ENCODE data around the gene PPIP5K1. TPM values are rescaled to one million over a fixed set of nuclear protein-coding genes. Genes with fewer than 3 reads are reported as not detected.
"Not testable (repeated sequence)": the region's sequence is repeated elsewhere in the genome, so short reads cannot be mapped to it uniquely, and the experiment has no call there.

PPIP5K1 gene
- total RNA-seq: 64.1 and 74.6 TPM in 2 replicates

DNA sequence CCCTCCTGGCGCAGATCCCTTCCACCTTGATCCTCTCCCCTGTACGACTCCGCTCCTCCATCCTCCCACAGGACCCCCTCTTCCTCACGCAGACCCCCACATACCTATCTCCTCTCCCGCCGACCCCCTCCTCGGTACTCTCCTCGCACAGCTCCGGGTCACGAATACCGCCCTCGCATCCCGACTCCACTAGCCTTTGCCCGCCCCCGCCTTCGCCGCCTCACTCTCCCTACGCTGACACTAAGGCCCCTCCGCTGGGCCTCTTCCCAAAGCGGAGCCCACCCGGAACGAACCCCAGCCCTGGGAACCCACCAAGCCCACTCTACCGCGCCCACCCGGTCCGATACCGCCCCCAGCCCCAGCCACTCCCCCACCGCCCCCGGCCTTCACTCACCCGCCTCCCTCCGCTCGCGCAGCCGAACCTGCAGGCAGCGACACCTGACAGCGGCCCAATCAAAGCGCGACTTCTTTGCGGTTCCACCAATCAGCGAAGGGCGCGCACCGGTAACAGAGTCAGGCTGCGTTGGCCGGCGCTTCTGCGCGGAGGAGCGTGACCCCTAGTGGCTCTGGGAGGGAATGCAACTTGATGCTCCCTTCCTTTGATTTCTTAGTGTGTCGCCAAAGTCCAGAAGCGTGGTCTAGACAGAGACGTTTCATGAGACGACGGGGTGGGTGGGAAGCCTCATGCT is at the start of gene PPIP5K1:
Gene PPIP5K1 (minus strand): TSS at position 431 of the 689 bp plus-strand sequence. CDS start 5,704 bp downstream, outside the sequence.
- H3K27ac Mint-ChIP-seq; H3K9me3 Mint-ChIP-seq; H3K4me3 Mint-ChIP-seq; intact Hi-C loops (cut with micrococcal nuclease); H3K36me3 Mint-ChIP-seq (ENCODE audit: low read depth); H3K27me3 Mint-ChIP-seq (ENCODE audit: insufficient read depth); DNase-seq (ENCODE audit: low spot score); H3K4me1 Mint-ChIP-seq (ENCODE audit: low read depth): not testable (repeated sequence)

DNA sequence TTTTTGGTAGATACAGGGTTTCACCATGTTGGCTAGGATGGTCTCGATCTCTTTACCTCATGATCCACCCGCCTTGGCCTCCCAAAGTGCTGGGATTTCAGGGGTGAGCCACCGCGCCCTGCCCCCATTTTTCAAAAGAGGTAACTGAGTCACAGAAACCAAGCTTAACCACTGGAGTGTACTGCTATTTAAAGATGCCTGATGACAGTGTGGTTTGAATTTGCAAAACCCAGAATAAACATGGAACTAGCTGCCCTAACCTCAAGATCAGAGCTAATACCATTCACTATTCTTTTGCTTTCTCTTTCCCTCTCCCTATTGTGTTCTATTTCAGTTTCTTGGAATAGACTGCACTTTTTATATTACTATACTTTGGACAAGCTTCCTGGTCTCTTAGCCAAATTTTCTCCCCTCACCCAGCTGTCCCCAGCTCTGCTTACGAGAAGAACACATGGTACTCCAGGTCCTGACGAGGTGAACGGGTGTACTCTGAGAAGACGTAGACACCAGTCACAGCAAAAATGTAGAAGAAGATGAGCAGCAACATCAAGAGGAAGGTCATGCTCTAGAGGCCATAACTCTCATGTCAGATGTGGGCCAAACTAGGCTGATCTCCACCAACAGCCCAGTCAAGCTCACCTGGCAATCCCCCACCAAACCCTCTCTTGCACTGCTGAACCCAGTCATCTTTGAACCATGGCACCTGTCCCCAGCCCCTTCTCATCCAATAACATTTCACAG is 48.6 kb upstream of the PPIP5K1 start:
- DNase-seq (ENCODE audit: low spot score); H3K27me3 Mint-ChIP-seq (ENCODE audit: insufficient read depth); H3K4me3 Mint-ChIP-seq; H3K4me1 Mint-ChIP-seq (ENCODE audit: low read depth); H3K27ac Mint-ChIP-seq; intact Hi-C loops (cut with micrococcal nuclease); H3K36me3 Mint-ChIP-seq (ENCODE audit: low read depth); H3K9me3 Mint-ChIP-seq: not testable (repeated sequence)

- H3K4me1 Mint-ChIP-seq (ENCODE audit: low read depth); H3K27me3 Mint-ChIP-seq (ENCODE audit: insufficient read depth); H3K9me3 Mint-ChIP-seq; H3K27ac Mint-ChIP-seq; intact Hi-C loops (cut with micrococcal nuclease); DNase-seq (ENCODE audit: low spot score); H3K36me3 Mint-ChIP-seq (ENCODE audit: low read depth); H3K4me3 Mint-ChIP-seq: not testable (repeated sequence)
Measured at GRCh38 chr15:43626937-43627336, 36.9 kb upstream of the PPIP5K1 start.

DNA sequence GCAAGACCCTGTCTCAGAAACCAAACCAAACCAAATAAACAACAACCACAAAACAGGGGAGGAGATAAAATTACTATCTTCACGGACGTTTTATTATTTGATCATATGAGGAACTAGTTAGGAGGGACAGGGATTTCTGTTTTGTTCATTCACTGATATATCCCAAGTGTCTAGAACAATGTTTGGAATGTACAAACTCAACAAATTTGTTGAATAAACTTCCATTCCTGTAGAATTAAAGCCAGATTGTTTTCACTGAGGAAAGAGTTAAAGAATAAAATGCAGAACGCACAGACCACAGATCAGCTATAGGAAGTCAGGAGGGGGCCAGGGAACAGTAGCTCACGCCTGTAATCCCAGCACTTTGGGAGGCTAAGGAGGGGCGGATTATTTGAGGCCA is 35.1 kb upstream of the PPIP5K1 start:
- H3K27ac Mint-ChIP-seq: no peak overlapping the region
- H3K36me3 Mint-ChIP-seq (ENCODE audit: low read depth): no peaks in the 10 kb centered on the region
- DNase-seq (ENCODE audit: low spot score): no peak
- no peaks in the 10 kb centered on the region for H3K4me1 Mint-ChIP-seq (ENCODE audit: low read depth)
- intact Hi-C loops (cut with micrococcal nuclease): no loop called here
- H3K9me3 Mint-ChIP-seq: no peaks in the 10 kb centered on the region
- peaks cover 9% of the 10 kb centered on the region for H3K27me3 Mint-ChIP-seq (ENCODE audit: insufficient read depth)
- no peak overlapping the region for H3K4me3 Mint-ChIP-seq

DNA sequence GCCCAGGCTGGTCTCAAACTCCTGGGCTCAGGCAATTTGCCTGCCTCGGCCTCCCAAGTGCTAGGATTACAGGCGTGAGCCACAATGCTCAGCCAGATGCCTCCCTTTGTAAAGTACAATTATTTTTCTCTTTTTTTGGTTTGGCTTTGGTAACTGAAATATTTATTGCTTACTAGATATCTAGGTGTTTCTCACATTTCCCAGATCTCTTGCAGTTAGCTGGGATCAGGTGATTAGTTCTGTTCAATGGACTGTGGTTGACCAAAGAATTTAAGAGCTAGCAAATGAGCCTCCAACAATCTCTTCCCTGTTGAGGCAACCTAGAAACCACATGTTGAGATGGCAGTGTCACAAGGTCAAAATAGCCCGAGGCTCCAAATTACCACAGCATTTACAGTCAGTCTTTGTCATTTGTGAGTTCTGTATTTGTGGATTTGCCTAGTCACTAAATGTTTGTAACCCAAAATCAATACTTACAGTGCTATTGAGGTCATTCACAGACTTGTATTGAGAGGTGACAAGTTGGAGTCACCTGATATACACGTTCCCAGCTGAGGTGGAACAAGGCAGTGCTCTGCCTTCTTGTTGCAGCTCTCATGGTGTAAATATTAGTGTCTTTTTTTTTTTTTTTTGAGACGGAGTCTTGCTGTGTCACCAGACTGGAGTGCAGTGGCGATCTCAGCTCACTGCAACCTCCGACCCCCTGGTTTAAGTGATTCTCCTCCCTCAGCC is 32.2 kb upstream of the PPIP5K1 start:
- H3K4me1 Mint-ChIP-seq (ENCODE audit: low read depth); DNase-seq (ENCODE audit: low spot score); H3K36me3 Mint-ChIP-seq (ENCODE audit: low read depth); H3K9me3 Mint-ChIP-seq; H3K4me3 Mint-ChIP-seq; intact Hi-C loops (cut with micrococcal nuclease); H3K27ac Mint-ChIP-seq: not testable (repeated sequence)
- peaks cover 16% of the 10 kb centered on the region for H3K27me3 Mint-ChIP-seq (ENCODE audit: insufficient read depth)

- DNase-seq (ENCODE audit: low spot score); H3K27ac Mint-ChIP-seq; H3K4me3 Mint-ChIP-seq; H3K9me3 Mint-ChIP-seq; H3K4me1 Mint-ChIP-seq (ENCODE audit: low read depth); H3K36me3 Mint-ChIP-seq (ENCODE audit: low read depth); intact Hi-C loops (cut with micrococcal nuclease): not testable (repeated sequence)
- H3K27me3 Mint-ChIP-seq (ENCODE audit: insufficient read depth): peaks cover 13% of the 10 kb centered on the region
Measured at GRCh38 chr15:43618700-43619099, 28.7 kb upstream of the PPIP5K1 start, which contains the start of gene STRC. Gene STRC, minus strand, starts transcription at chr15:43618800. Its CDS starts 78 bp downstream, at chr15:43618722.

DNA sequence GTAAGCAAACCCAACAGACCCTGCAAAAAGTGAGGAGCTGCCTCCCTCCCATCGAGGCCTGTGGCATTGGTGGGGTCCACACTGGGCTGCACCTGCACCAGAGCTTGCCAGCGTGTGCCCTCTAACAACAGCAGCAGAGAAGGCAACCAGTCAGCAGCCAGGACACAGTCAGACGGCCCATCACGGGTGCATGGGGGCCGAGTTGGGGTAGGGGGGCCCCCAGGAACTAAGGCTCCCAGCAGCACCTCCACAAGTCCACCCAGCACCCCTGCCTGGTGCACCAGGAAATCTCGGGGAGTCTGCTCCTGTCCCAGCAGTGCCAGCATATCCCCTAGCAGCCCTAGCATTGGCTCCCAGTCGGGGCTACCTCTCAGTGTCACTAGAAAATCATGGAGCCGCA is 27.7 kb upstream of the PPIP5K1 start:
- H3K9me3 Mint-ChIP-seq; DNase-seq (ENCODE audit: low spot score); H3K4me1 Mint-ChIP-seq (ENCODE audit: low read depth); intact Hi-C loops (cut with micrococcal nuclease); H3K4me3 Mint-ChIP-seq; H3K27ac Mint-ChIP-seq; H3K36me3 Mint-ChIP-seq (ENCODE audit: low read depth): not testable (repeated sequence)
- peaks cover 13% of the 10 kb centered on the region for H3K27me3 Mint-ChIP-seq (ENCODE audit: insufficient read depth)

DNA sequence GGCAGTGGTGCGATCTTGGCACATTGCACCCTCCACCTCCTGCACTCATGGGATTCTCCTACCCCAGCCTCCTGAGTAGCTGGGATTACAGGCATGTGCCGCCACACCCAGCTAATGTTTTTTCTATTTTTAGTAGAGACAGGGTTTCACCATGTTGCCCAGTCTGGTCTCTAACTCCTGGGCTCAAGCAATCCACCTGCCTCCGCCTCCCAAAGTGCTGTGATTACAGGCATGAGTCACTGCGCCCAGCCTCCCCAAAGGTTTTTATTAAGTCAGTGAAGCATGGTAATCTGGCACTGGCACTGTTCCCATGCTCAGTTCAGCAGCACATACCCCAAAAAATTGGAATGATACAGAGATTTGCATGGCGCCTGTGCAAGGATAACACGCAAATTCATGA is 12.2 kb upstream of the PPIP5K1 start:
- intact Hi-C loops (cut with micrococcal nuclease); H3K36me3 Mint-ChIP-seq (ENCODE audit: low read depth); H3K4me1 Mint-ChIP-seq (ENCODE audit: low read depth); H3K27ac Mint-ChIP-seq; H3K9me3 Mint-ChIP-seq; H3K4me3 Mint-ChIP-seq; DNase-seq (ENCODE audit: low spot score); H3K27me3 Mint-ChIP-seq (ENCODE audit: insufficient read depth): not testable (repeated sequence)

DNA sequence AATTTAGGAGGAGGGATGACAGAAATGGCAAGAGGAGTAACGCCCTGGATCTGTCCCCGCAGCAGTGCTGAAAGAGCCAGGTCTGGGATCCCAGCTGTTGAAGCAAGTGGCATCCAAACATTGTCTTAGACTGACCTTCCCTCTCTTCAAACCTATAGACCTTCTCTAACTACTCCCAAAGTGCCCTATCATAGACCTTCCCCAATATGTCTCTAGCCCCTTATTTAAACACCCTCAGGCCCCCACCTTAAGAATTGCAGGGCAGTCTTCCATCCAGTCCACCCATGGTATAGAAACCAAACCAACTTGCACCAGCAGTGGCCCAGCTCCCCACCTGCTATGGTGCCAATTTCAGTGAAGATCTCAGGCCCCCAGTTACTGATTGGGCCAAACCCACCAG is 10.2 kb upstream of the PPIP5K1 start:
- H3K4me3 Mint-ChIP-seq; intact Hi-C loops (cut with micrococcal nuclease); H3K27ac Mint-ChIP-seq; H3K4me1 Mint-ChIP-seq (ENCODE audit: low read depth); DNase-seq (ENCODE audit: low spot score); H3K9me3 Mint-ChIP-seq; H3K27me3 Mint-ChIP-seq (ENCODE audit: insufficient read depth); H3K36me3 Mint-ChIP-seq (ENCODE audit: low read depth): not testable (repeated sequence)

DNA sequence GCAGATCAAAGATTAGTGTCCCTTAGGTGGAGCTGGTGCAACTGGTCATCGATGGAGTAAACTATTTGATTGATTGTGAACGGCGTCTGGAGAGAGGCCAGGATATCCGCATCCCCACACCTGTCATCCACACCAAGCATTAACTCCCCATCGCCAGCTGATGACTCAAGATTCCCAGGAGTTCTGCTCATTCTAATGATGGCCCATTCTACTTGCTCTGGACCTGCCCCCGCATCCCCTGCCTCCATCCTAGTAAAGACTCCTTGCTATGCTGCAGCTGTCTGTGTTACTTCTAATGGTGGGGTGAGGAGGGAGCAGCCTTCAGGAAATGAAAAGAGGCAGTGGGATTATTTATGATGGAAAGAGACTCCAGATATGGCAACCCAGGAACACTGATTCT is 9.1 kb upstream of the PPIP5K1 start:
- H3K36me3 Mint-ChIP-seq (ENCODE audit: low read depth); intact Hi-C loops (cut with micrococcal nuclease); H3K27ac Mint-ChIP-seq; H3K9me3 Mint-ChIP-seq; H3K4me3 Mint-ChIP-seq; H3K4me1 Mint-ChIP-seq (ENCODE audit: low read depth); H3K27me3 Mint-ChIP-seq (ENCODE audit: insufficient read depth); DNase-seq (ENCODE audit: low spot score): not testable (repeated sequence)

- H3K27ac Mint-ChIP-seq; H3K4me3 Mint-ChIP-seq; intact Hi-C loops (cut with micrococcal nuclease); H3K27me3 Mint-ChIP-seq (ENCODE audit: insufficient read depth); H3K4me1 Mint-ChIP-seq (ENCODE audit: low read depth); DNase-seq (ENCODE audit: low spot score); H3K9me3 Mint-ChIP-seq; H3K36me3 Mint-ChIP-seq (ENCODE audit: low read depth): not testable (repeated sequence)
Measured at GRCh38 chr15:43593328-43594190, 3.6 kb upstream of the PPIP5K1 start, which contains the start of gene CKMT1B. Gene CKMT1B, plus strand, starts transcription at chr15:43594027. Its CDS starts 192 bp downstream, at chr15:43594219.

DNA sequence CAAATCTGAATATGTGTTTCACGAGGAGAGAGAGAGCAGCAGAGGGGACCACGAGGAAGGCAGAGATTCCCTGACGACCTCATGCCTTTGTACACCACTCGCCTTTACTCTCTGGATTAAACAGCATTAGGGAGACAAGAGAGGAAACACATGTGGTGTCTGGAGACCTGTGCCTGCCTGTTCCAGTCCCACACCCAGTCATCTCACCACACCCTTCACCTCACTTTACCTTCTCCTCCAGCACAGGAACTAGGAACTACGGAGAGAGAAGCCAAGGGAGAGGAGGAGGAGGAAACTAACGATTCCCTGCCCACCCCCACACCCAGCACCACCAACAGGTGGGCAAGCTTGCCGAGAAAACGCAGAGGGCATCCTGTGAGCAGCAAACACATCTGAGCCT is 2.8 kb upstream of the PPIP5K1 start:
- DNase-seq (ENCODE audit: low spot score); H3K4me3 Mint-ChIP-seq; H3K36me3 Mint-ChIP-seq (ENCODE audit: low read depth); H3K27ac Mint-ChIP-seq; H3K27me3 Mint-ChIP-seq (ENCODE audit: insufficient read depth); intact Hi-C loops (cut with micrococcal nuclease); H3K4me1 Mint-ChIP-seq (ENCODE audit: low read depth); H3K9me3 Mint-ChIP-seq: not testable (repeated sequence)
